Rectal smooth muscle tissue (tissue), 1 donor: Measurements from ENCODE around the gene CD68.
"Not testable (repeated sequence)": the region's sequence is repeated elsewhere in the genome, so short reads cannot be mapped to it uniquely, and the experiment has no call there.

Experiments used
- H3K27ac ChIP-seq: one replicate; pipeline ENCODE4 v1.7.0; 2013; ENCODE audit warnings: low read depth, low read length, inconsistent platforms
- H3K27me3 ChIP-seq: one replicate; pipeline ENCODE4 v1.7.0; 2013; ENCODE audit warnings: low read length; ENCODE audit not compliant: control insufficient read depth, insufficient read depth
- H3K36me3 ChIP-seq: one replicate; pipeline ENCODE4 v1.7.0; 2013; ENCODE audit warnings: low read length; ENCODE audit not compliant: control insufficient read depth, insufficient read depth
- H3K4me1 ChIP-seq: one replicate; pipeline ENCODE4 v1.7.0; 2013; ENCODE audit warnings: low read length; ENCODE audit not compliant: control insufficient read depth, insufficient read depth
- H3K4me3 ChIP-seq: one replicate; pipeline ENCODE4 v1.7.0; 2013; ENCODE audit warnings: low read length
- H3K9ac ChIP-seq: one replicate; pipeline ENCODE4 v1.7.0; 2013; ENCODE audit warnings: low read length

Gene CD68

DNA sequence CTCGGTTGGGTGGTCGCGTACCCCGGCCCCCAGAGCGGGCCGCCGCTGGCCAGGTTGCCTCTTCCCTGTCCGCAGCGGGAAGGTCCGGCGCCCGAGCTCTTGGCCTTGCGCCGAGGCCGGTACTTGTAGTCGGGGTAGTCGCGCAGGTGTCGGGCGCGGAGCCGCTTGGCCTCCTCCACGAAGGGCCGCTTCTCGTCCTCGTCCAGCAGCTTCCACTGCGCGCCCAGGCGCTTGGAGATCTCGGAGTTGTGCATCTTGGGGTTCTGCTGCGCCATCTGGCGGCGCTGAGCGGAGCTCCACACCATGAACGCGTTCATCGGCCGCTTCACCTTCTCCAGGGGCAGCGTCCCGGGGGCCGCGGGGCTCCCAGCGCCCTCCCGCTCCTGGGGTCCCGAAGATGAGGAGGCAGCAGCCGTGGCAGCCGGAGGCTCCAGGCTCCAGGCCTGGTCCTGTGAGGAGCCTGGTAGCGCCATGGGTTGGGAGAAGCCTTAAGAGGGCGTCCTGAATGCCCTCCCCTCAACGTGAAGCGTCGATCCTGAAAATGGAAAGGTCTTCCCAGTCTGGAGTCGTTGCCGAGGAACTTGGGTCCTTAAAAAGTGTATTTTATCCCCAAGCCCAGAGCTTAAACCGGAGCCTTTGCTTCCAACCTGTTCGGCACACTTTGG, 9.9 kb downstream of the CD68 start:
- no peaks in the 10 kb centered on the region for H3K27me3 ChIP-seq
- peak overlapping the region; percentile 74 for H3K4me3 ChIP-seq
- peak overlapping the region; percentile 32 for H3K9ac ChIP-seq
- H3K27ac ChIP-seq: peak overlapping the region; percentile 77
- H3K36me3 ChIP-seq: peaks cover 29% of the 10 kb centered on the region
- peaks cover 7% of the 10 kb centered on the region for H3K4me1 ChIP-seq

- Histone ChIP-seq H3K27me3 (no peaks in the 10 kb centered on the region), H3K4me3 (peak within 1 kb of the TSS; percentile 74), H3K9ac (peak within 1 kb of the TSS; percentile 32), H3K36me3 (peaks cover 36% of the 10 kb centered on the region), H3K4me1 (peaks cover 7% of the 10 kb centered on the region), H3K27ac (peak within 1 kb of the TSS; percentile 77)
Observed at GRCh38 chr17:7589891-7590691, 10.7 kb downstream of the CD68 start, which contains the start of gene SOX15. TSS of gene SOX15 (minus strand) at chr17:7590094. CDS start at chr17:7589676, 418 bp downstream.

DNA sequence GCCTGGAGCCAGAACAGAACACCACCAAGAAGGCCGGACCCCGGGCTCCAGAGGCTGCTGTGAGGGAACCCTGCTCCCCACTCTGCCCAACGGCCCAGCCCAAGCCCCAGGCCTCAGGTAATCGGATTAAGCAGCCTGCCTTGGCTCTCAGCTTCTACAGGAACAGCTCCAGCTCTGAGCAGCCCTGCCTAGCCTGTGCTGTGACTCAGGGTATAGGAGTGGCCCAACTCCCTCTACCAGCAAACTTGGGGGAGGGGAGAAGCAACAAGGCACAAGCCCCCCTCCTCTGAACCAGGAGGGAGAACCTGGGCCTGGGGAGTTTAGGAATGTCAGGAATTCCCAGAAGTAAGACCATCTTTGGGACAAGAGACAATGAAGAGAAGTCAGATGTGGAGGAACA, 11.3 kb downstream of the CD68 start:
- peaks cover 7% of the 10 kb centered on the region for H3K4me1 ChIP-seq
- H3K27me3 ChIP-seq: no peaks in the 10 kb centered on the region
- H3K36me3 ChIP-seq: peaks cover 42% of the 10 kb centered on the region
- H3K4me3 ChIP-seq: no peak overlapping the region
- H3K9ac ChIP-seq: no peak overlapping the region
- H3K27ac ChIP-seq: no peak overlapping the region

DNA sequence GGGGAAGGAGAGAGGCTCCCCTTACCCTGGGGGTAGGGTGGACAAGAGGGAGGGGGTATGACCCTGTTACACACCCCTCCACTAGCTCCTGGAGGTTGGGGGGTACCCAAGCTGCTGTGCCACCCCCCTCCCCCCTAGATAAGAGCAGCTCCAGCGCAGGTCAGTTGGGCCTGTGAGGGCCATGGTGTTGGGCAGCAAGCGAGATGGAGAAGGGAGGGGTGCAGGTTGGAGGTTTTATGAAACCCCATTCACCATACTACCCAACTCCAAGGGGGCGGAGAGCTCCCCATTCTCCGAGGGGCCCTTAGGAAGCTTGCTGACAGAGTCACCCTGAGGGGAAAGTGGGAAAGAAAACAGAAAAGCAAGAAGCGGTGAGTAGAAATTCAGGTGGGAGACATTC, 12.2 kb downstream of the CD68 start:
- Histone ChIP-seq H3K9ac (no peak overlapping the region), H3K36me3 (peaks cover 44% of the 10 kb centered on the region), H3K27ac (no peak overlapping the region), H3K4me3 (no peak overlapping the region), H3K4me1 (peaks cover 7% of the 10 kb centered on the region), H3K27me3 (no peaks in the 10 kb centered on the region)

DNA sequence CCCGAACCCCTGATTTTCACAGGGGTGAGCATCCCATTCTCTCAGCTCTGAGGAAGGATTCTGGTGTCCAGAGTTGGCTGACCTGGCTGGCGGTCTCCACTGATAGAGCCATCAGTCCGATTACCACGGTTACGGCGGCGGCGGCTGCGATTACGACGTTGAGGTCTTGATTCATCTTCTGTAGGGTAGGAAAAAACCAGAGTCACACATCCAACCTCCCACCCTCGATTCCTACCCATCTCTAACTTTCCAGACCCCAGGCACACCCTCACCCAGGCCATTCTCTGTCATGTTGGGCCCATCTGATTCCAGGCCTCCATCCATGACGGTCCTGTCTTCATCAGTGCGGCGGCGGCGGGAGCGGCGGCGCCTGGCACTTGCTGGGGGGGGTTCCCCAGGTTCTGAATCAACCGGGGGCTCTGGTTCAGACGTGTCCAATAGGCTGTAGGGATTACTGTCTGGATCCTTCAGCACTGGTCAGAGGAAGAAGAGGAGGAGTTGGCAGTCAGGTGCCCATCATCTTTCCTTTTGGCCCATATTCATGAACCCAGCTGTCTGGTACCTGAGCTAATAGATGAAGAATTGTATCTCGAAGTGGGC, 13.1 kb downstream of the CD68 start:
- peaks cover 44% of the 10 kb centered on the region for H3K36me3 ChIP-seq
- H3K4me3 ChIP-seq: no peak overlapping the region

GRCh38 chr17:7593296-7593695, 13.9 kb downstream of the CD68 start:
- Histone ChIP-seq H3K4me3 (no peak overlapping the region), H3K27ac (no peak overlapping the region), H3K27me3 (no peaks in the 10 kb centered on the region), H3K9ac (no peak overlapping the region), H3K4me1 (peaks cover 7% of the 10 kb centered on the region), H3K36me3 (peaks cover 44% of the 10 kb centered on the region)

More for the DNA sequence above, 13.1 kb downstream of the CD68 start:
- Histone ChIP-seq H3K27me3 (no peaks in the 10 kb centered on the region), H3K9ac (no peak overlapping the region), H3K4me1 (peaks cover 7% of the 10 kb centered on the region), H3K27ac (no peak overlapping the region)

DNA sequence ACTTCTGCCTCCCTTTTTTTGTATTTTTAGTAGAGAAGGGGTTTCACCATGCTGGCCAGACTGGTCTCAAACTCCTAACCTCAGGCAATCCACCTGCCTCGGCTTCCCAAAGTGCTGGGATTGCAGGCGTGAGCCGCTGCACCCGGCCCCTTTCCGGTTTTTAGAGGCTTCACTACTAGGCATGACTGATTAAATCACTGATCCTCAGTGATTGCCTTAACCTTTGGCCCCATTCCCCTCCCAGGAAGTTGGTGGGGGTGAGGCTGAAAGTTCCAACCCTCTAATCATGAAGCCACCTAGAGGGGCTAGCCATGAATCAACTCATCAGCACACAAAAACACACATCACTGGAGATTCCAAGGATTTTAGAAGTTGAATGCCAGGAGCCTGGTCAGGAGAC, 18.1 kb downstream of the CD68 start:
- not testable (repeated sequence) for H3K27me3 ChIP-seq, H3K4me3 ChIP-seq, H3K27ac ChIP-seq, H3K4me1 ChIP-seq, H3K9ac ChIP-seq
- peaks cover 47% of the 10 kb centered on the region for H3K36me3 ChIP-seq

GRCh38 chr17:7606280-7606679, 26.8 kb downstream of the CD68 start:
- H3K4me1 ChIP-seq: no peaks in the 10 kb centered on the region
- H3K4me3 ChIP-seq: no peak overlapping the region
- no peak overlapping the region for H3K9ac ChIP-seq
- no peaks in the 10 kb centered on the region for H3K27me3 ChIP-seq
- H3K36me3 ChIP-seq: peaks cover 19% of the 10 kb centered on the region
- H3K27ac ChIP-seq: no peak overlapping the region

DNA sequence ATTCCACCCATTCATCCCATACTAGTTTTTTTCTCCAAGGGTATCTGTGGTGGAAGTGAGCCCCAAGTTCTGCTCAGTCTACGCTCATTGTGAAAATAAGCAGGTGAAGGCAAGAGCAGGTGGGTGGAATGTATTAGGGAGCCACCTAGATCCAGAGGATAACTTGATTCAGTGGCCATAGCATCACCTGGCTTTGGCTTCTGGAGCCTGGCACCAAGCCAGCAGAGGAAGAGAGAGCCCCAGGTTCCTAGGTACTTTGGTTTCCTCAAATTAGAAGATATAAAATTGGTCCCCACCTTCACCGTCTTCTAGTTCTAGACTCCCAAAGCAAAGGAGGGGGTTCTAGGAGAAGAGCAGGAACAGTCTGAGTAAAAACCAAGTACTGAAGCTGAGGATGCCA, 31.2 kb downstream of the CD68 start:
- H3K27me3 ChIP-seq: no peaks in the 10 kb centered on the region
- peaks cover 18% of the 10 kb centered on the region for H3K4me1 ChIP-seq
- H3K4me3 ChIP-seq: no peak overlapping the region
- no peak overlapping the region for H3K9ac ChIP-seq
- no peak overlapping the region for H3K27ac ChIP-seq
- H3K36me3 ChIP-seq: no peaks in the 10 kb centered on the region

GRCh38 chr17:7611635-7612293, 32.3 kb downstream of the CD68 start:
- no peak overlapping the region for H3K4me3 ChIP-seq
- no peaks in the 10 kb centered on the region for H3K36me3 ChIP-seq
- no peaks in the 10 kb centered on the region for H3K27me3 ChIP-seq
- peaks cover 18% of the 10 kb centered on the region for H3K4me1 ChIP-seq
- H3K27ac ChIP-seq: no peak overlapping the region
- H3K9ac ChIP-seq: no peak overlapping the region

- Histone ChIP-seq H3K4me1 (peaks cover 18% of the 10 kb centered on the region), H3K27ac (no peak overlapping the region), H3K27me3 (no peaks in the 10 kb centered on the region), H3K4me3 (no peak overlapping the region), H3K9ac (no peak overlapping the region), H3K36me3 (no peaks in the 10 kb centered on the region)
Observed at GRCh38 chr17:7612294-7612640, 32.8 kb downstream of the CD68 start.

DNA sequence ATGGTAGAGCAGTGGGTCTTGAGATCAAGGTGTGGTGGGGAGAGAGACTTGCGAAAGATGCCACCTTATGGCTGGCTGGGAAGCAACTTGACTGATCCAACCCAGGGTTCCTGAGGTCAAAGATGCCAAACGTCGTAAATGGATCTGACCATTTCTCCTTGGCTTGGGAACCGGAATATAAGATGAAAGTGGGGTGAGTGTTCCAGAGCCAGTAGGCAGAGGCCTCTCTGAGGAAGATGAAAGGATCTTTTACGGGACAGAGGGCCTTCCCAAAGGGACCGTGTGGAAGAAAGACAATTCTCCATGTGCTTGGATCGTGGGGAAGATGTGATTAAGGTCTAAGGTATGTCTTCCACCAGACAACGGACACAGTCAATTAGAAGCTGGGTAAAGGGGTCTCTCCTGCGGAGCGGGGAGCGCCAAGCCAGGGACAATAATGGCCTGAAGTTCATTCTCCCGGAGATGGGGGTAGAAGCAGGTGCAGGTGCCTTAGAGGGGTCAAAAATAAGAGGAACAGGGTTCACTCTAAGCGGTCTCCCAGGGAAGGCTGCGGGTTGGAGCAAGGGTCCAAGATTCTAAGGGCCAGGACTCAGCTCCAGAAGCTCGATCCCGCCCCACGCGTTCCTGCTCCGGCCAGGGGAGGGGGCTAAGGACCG, 34.5 kb downstream of the CD68 start:
- peaks cover 18% of the 10 kb centered on the region for H3K4me1 ChIP-seq
- H3K4me3 ChIP-seq: peak overlapping the region; percentile 93
- peak overlapping the region; percentile 83 for H3K27ac ChIP-seq
- H3K36me3 ChIP-seq: no peaks in the 10 kb centered on the region
- peak overlapping the region; percentile 77 for H3K9ac ChIP-seq
- no peaks in the 10 kb centered on the region for H3K27me3 ChIP-seq
